ENCODE data around the gene LMNTD2.

- TF ChIP-seq POLR2A (IDR thresholded peaks at IDR 0.05; ENCODE audit: low read depth, low read length) (no peak), POLR2AphosphoS5 (IDR thresholded peaks at IDR 0.05; ENCODE audit: low read depth, low read length) (no peak), TAF1 (IDR thresholded peaks at IDR 0.05; ENCODE audit: borderline replicate concordance, low read depth, low read length) (no peak)
These were observed 9.4 kb downstream of the LMNTD2 start for GRCh38 chr11:551131-551530.
